Fibroblast of pulmonary artery (primary cell): ENCODE results near the gene MAB21L1.

Experiments
- DNase-seq: peaks from one replicate; pipeline ENCODE4 v3.0.0-alpha.2; 2010; ENCODE audit warnings: low read depth
- H3K4me3 ChIP-seq: replicated peaks from 2 replicates; pipeline ENCODE4 v1.5.1; 2011; ENCODE audit warnings: low read depth, mild to moderate bottlenecking, control low read depth, low read length, moderate library complexity
- CTCF ChIP-seq: IDR thresholded peaks from 2 replicates; pipeline ENCODE4 v1.5.1; 2011; ENCODE audit warnings: mild to moderate bottlenecking, control low read depth, low read length, inconsistent platforms; ENCODE audit errors: missing control alignments

Gene MAB21L1

GRCh38 chr13:35469806-35470525 lies 6.5 kb downstream of the MAB21L1 start:
- TF ChIP-seq CTCF: no peak
- H3K4me3 ChIP-seq: no peak overlapping the region
- no peak for DNase-seq

GRCh38 chr13:35468195-35468594 lies 8.3 kb downstream of the MAB21L1 start:
- H3K4me3 ChIP-seq: no peak overlapping the region
- TF ChIP-seq CTCF: no peak
- DNase-seq: peak; percentile 6

GRCh38 chr13:35465371-35465770 lies 11.1 kb downstream of the MAB21L1 start:
- DNase-seq: no peak
- no peak overlapping the region for H3K4me3 ChIP-seq
- no peak for TF ChIP-seq CTCF

- H3K4me3 ChIP-seq: no peak overlapping the region
- DNase-seq: no peak
- TF ChIP-seq CTCF: no peak
Measured at GRCh38 chr13:35460061-35460460, 16.4 kb downstream of the MAB21L1 start.

GRCh38 chr13:35457258-35457657 lies 19.2 kb downstream of the MAB21L1 start:
- DNase-seq: no peak
- no peak for TF ChIP-seq CTCF
- no peak overlapping the region for H3K4me3 ChIP-seq

GRCh38 chr13:35455022-35455421 lies 21.5 kb downstream of the MAB21L1 start:
- DNase-seq: no peak
- TF ChIP-seq CTCF: no peak
- H3K4me3 ChIP-seq: no peak overlapping the region

- no peak for TF ChIP-seq CTCF
- no peak for DNase-seq
- no peak overlapping the region for H3K4me3 ChIP-seq
Measured at GRCh38 chr13:35449821-35450220, 26.7 kb downstream of the MAB21L1 start.
